NCI-H748 (cell line): Measurements from ENCODE around the gene MRPS11.
"Not testable (repeated sequence)": the region's sequence is repeated elsewhere in the genome, so short reads cannot be mapped to it uniquely, and the experiment has no call there.

ENCODE experiments used
- DNase-seq: peaks from one replicate; lab custom pipeline; 2025; ENCODE audit not compliant: unreplicated experiment; lab: John Stamatoyannopoulos, UW

Gene MRPS11

DNA sequence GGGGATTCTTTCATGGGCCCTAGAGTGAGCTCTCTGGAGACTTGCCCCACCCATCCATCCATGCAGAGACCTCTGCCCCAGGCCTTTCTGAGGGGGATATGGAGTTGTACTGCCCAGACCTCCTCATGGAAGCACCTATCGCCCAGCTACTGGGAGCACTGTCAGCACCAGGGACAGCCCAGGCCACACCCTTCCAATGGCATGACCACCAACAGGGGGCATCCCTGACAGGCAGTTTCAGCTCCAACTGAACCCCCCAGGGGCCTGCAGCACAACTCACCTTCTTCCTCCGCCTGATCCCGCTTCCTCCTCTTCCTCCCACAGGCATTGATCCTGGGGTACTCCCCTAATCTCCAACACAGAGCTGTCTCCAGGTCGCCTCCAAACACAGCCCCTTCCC, 21.8 kb downstream of the MRPS11 start:
- DNase-seq, result no peak

GRCh38 chr15:88490036-88490435, 22.5 kb downstream of the MRPS11 start:
- no peak for DNase-seq

DNA sequence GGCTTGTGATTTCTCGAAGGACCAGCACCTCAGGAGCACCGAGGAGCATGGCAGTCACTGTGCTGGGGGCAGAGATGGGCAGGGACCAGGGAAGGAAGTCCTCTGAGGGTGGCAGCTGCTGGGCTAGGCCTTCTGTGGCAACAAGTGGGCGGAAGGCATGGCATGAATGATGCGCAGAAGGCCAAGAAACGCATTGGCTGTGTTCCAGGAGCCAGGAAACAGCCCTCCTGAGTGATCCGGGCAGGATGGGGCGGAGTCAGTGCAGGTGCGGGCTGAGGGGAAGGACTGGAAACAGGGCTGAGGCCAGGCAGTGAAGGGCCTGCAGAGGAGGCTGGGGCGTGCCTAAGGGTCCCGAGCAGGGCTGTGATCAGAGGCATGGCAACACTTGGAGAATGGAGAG, 23.6 kb downstream of the MRPS11 start:
- DNase-seq, result peak; percentile 55

GRCh38 chr15:88493844-88494243, 26.3 kb downstream of the MRPS11 start:
- DNase-seq, result no peak

- DNase-seq, result no peak
Measured at GRCh38 chr15:88497109-88497765, 29.7 kb downstream of the MRPS11 start.

DNA sequence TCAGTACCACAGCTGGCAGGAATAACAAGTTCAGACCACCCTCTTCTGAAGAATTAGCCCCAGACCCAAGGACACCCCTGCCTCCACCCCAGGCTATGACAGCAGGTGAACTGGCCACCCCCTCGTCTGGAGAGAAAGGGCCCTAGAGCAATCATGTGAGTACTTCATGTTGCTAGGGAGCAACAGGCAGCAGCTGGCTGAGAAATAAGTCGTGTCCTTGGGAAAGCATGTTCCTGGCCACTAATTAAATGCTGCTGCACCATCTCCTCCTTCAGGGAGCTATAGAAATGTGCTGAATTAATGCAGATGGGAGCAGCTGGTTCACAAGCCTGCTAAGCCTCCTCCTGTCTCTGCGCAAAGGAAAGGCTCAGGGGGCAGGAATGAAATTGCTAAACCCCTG, 31.5 kb downstream of the MRPS11 start:
- no peak for DNase-seq

DNA sequence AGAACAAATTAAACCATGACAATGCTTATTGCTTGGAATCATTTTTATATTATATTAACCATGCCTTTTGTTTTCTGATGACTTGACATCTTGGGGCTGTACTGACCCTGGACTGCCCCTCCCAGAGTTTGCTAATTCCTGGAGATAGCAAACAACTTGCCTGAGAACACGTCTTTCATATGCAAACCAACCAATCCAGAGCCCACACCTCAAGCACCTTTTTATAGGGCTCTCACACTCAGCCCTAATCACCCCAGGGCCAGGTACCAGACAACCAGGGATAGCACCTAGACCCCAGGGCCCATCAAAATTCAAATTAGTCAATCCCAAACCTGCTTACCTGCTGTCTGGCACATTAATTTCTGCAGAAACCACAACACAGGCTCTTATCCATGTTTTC, 36.9 kb downstream of the MRPS11 start:
- DNase-seq, result no peak

DNA sequence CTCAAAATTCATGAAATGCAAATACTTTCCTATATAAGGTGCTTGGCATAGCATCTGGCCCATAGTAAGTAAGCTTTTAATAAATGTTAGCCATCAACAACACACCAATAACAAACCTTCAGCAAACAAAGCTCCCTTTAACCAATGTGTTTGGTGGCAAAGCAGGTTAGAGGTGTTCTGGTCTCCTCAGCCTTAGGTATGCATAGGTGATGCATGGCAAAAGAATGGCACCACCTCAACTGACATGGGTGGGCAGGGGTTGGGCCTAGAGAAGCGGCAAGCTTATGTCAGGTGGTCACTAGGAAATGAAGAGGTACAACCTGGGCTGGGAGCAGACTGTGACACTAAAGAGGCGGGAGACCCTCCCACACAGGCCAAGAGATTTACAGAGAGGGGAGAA, 38.2 kb downstream of the MRPS11 start:
- DNase-seq, result no peak

DNA sequence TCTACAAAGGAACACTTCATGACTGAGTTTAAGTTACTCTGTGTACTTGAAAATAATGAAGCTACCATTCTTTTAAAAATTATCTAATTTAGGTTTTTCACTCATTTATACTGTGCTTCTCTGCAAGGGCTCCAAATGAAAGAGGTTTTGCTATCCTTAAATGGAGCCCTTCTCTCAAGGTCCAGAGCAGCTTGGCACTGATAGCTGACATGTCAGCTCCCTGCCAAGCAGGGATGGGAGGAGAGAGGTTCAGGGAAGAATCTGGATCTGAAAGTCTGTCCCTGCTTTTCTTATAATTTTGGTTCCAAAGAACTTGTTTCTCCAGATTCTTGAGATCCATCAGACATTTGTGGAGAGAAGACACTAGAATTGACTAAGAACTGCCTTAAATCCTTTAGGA, 39.1 kb downstream of the MRPS11 start:
- DNase-seq, result no peak

DNA sequence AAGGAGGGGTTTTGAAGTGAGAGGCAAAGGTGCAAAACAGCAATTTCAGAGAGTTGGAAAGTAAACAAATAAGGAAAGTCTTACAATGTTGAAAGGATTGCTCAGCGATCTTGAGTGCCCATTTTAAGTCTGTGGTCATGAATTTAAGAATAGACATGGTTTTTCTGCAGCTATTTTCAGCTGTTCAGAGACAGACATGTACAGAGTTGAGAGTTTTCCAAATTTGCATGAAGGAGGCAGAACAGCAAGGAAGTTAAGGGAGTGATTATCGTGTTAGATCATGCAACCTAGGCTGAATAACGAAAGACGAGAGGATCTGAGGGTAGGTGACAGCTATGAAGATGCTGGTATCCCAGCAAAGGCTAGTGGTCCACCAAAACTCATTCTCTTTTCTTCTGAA, 41.8 kb downstream of the MRPS11 start:
- DNase-seq, result no peak

DNA sequence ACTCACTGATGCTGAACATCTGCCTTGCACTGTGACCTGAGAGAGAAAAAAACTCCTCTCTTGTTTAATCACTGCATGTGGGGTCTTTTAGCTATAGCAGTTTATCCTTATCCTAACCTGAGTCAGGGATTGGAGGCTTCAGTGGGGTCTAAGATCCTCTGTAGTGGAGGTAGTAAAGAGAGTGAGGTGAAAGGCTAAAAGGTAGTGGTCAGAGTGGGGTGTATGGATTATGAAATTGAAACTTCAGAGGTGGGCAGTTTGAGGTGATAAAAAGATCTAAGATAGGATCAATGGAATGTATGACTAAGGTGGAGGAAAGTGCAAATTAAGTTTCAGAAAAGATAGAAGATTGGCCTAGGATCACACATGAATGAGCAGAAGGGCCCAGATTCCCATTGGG, 42.5 kb downstream of the MRPS11 start:
- no peak for DNase-seq

DNA sequence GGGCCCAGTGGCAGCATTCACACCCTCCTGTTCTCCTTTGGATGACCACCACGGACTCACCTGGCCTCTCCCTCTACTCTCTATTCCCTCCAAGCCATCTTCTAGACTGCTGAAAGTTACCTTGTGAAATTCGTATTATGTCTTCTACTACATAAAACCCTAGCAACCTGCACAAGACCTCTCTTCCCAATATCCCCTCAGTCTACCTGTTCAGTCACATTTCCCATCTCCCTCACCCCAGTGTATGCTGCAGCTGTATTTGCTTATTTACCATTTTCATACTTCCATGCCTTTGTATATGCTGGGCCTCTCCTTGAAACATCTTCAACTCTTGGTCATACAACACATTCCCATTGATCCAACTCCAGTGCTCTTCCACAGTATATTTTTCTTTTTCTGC, 43.7 kb downstream of the MRPS11 start:
- DNase-seq, result no peak

DNA sequence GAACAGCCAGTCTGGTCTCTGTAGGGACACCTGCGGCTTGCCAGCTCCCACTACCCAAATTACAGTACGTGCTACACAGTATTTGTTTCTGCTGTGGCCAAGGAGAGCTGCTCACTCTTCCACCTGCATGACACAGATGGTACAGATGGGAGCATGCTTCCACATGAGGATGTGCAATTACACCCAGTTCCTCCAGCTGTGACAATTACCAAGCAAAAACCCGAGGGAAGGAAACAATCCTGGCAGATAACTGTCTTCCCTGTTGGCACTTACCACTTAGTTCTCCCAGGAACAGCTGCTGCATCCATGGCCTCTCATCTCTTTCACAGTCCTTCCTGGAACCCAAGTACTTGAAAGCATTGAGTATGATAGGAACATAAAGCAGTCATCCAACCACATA, 44.6 kb downstream of the MRPS11 start:
- DNase-seq, result no peak

DNA sequence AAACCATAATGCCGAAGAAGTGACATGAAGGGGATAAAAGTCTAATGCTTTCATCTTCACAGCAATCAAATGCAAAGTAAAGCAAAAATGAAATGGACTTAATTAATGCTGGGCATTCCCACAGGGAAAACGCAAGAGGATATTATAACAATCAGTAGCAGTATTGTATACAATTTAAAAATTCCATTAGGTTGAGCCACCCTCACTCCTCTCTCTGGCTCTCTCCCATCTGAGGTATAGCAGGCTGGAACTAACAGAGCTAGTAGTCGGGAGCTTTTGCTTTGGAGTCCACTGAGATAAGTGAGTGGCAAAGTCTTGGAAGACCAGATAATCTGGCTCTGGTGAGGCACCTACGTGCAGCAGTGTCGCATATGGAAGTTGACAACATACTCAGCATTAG, 45.1 kb downstream of the MRPS11 start:
- no peak for DNase-seq

DNA sequence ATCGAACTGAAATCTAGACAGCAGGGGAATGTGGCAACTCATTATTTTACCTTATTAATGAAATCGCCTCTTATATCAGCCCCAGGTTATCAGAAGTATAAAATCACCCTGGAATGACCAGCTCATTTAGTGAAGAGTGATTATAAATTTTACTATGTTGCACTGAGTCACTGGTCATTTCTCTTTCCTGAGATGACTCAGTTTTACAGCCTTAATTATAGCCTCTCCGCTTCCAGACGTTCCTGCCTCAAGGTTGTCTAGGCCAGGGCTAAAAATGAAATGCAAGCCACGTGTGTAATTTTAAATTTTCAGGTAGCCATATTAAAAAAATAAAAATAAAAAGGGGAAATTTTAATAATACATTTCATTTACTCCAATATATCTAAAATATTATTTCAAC, 45.7 kb downstream of the MRPS11 start:
- DNase-seq, result no peak

DNA sequence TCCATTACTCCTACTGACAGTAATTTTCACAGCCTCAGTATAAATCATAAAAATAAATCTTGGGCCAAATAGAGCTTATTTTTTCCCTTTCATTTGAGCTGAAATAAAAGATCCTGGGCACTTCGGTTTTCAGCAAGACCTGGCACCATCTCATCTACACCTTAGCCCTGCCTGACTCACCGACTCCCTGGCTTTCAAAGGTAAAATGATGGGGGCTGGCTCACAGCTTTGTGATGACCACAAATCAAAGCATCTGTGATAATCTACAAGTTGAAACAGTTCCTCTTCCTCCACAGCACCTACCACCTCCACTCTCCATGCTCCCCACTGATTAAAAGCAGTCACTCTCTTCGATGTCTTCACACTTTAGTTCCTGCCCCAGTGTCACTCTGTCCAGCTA, 51.4 kb downstream of the MRPS11 start:
- DNase-seq, result no peak

GRCh38 chr15:88524094-88524493, 56.6 kb downstream of the MRPS11 start:
- not testable (repeated sequence) for DNase-seq

GRCh38 chr15:88525418-88525817, 57.9 kb downstream of the MRPS11 start:
- DNase-seq, result no peak

DNA sequence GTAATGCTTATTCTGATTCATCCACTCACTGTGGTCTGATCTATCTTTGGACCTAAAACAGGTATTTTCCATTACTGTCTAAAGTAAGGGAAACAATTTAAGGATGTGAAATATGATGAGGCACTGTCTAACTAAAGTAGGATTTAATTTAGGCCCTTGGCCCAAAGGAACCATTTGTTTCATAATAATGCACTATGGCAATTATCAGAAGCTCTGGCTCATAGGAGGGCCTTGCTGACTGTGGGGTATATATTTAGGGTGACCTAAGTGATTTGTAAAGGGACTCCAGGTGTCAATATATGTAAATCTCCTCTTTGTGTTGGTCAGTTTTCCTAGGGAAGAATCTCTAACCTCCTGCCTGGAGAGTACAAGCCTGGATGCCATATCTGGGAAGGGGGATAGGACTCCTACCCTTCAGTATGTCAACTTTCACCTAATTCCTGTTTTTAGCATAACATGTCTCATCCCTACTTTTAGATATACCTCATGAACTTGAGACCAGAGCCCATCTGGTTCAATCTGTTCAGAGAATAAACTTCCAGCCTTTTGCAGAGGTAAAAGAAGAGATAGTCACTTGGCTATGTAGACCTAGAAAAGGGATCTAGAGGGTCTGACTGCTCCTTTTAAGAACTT, 58.9 kb downstream of the MRPS11 start:
- DNase-seq, result no peak

DNA sequence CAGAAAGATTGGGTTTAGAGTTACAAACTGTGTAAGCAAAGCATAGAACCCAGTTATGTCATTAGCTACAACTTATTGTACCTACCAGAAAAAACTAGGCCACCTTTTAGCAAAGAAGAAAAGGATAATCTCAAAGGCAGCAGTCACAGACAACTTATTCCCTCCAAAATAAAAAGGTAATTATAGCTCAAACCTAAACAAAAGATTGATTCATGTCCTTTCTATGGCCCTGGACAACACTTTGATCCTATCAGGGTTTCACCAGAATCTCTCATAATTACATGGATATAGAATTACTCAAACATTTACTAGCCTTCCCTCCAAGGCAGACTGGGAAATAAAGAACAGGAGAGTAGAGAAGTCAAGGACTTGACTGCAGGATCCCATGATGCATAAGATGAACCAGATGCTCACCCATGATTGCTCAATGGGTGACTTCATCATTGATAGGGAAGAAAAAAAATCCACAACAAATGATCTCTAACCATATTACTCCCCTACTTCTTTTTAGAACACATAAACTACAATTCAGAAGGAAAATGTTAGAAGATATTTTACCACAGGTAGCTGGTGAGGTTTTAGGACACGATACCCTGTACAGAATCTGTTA, 61.6 kb downstream of the MRPS11 start:
- no peak for DNase-seq
